Measurements from ENCODE around the gene POLR2J.

Gene POLR2J

DNA sequence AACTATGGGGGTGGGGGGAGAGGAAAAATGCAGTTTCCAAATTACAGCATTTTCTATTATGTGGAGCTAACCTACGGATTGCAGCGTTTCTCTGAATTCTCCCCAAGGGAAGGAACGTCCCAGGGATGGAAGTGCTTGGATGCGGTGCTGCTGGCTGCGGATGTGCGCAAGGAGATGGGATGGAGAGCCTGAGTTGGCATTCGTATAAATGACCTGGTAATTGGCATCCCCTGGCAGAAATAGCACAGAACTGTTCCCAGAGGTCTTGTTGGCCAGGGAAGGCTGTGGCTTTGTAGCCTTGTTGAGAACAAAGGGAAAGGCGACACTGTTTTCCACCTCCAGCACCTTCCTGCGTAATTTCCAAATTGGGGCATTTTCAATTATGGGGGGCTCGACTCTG, 42.6 kb downstream of the POLR2J start:
- DNase-seq (ENCODE audit: low read depth): no peak

DNA sequence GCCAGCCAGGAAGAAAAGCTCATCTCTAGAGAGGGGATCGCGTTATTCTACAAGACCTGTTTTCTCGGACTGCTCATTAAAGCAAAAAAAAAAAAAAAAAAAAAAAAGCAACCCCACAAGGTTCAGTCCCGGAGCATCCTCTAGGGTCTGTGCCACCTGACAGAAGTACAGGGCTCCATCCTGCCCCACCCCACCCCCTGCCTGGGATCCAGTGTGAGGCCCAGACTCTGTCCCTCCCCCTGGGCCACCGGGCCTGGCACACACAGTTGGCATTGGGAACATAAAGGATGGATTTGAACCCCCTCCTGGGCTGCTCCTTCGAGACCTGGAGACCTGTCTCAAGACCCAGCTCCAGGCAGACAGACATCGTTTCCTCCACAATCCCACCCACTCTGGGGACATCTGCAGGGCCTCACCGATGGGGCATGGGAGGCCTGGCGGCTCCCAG, 44.7 kb downstream of the POLR2J start:
- DNase-seq (ENCODE audit: low read depth): peak; percentile 8

DNA sequence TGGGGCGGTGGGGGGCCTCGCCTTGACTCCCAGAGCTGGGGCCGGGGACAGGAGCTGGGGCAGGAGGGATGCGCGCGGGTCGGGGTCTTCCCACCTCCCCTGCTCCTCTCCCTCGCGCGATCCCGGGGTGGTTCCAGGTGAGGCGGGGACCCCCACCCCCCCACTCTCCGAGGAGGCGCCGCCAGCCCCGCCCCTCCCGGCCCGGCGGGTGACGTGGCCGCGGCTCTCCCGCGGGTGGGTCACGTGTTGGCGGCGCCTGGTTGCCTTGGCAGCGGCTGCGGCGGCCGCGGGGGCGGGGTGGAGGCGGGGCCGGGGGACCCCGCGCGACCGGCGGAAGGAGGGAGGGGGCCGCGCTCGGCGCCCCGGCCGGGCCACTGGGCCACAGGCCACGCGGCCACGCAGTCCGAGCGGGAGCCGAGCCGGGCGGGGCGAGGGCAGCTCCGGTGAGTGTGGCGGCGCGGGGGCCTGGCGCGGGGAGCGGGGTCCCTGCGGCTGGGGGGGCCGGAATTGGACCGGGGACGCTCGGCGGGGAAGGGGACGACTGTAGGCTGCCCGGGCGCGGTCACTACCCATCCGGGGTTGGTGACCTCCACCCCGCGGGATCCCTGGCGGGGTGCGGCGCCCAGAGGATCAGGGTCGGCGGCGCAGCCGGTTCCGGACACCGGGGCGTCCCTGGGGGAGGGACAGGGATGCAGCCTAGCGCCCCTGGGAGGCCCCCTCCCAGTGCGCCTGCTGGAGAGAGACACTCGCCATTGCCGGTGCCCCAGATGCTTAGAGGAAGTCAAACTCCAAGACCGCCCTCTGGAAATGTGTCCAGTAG, 45.3 kb downstream of the POLR2J start, which contains the start of gene ORAI2:
ORAI2 (plus strand) TSS at position 357 of the 820 bp plus-strand sequence. CDS start 5,382 bp downstream, outside the sequence.
- DNase-seq (ENCODE audit: low read depth): no peak

DNA sequence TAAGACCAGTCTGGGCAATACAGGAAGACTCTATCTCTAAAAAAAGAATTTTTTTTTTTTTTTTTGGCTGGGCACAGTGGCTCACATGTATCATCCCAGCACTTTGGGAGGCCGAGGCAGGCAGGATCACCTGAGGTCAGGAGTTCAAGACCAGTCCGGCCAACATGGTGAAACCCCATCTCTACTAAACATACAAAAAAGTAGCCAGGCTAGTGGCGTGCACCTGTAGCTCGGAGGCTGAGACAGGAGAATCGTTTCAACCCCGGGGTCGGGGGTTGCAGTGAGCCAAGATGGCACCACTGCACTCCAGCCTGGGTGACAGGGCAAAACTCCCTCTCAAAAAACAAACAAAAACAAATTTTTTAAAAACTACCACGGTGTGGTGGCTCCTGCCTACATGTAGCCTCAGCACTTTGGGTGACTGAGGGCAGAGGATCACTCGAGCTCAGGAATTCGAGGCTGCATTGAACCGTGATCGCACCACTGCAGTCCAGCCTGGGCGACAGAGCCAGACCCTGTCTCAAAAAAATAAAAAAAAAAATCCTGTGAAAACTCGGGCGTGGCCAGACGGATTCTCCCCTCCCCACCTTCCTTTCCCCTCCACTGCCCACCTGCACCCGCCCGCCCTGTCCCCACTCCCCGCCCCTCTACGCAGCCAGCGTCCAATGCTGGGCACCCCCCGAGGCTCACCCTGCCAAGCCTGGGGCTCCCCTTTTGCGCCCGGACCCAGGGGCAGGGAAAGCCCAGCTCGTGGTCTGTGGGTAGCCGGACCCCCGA, 46.1 kb downstream of the POLR2J start:
- no peak for DNase-seq (ENCODE audit: low read depth)

DNA sequence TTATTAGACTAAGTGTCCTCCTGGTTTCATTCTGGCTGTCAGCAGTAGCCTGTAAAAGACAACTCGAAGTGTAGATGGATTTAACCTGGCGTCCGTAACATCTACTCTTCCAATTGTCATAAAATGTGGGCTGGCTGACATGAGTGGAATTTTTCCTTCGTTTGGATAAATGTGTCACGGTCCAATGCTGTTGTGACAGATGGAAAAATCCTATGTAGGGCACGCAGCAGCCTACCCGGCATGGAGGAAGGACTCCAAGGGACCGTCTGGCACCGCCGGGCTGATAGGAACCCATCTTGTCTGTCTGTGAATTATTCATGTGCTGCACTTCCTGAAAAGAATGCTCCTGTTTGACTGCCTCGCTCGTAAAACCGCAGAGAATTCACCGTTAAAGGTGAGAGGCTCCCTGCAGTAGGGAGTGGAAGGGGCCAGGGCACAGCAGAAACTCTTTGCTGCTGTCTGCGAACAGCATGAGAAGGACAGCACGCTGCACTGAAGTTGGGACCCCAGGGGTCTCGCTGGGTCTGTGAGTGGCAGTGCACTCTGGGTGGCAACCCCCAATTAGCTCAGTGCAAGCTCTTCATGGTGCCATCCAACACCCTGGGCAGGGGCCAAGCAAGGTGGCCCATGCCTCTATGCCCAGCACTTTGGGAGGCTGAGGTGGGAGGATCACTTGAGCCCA, 47.0 kb downstream of the POLR2J start:
- DNase-seq (ENCODE audit: low read depth): no peak

DNA sequence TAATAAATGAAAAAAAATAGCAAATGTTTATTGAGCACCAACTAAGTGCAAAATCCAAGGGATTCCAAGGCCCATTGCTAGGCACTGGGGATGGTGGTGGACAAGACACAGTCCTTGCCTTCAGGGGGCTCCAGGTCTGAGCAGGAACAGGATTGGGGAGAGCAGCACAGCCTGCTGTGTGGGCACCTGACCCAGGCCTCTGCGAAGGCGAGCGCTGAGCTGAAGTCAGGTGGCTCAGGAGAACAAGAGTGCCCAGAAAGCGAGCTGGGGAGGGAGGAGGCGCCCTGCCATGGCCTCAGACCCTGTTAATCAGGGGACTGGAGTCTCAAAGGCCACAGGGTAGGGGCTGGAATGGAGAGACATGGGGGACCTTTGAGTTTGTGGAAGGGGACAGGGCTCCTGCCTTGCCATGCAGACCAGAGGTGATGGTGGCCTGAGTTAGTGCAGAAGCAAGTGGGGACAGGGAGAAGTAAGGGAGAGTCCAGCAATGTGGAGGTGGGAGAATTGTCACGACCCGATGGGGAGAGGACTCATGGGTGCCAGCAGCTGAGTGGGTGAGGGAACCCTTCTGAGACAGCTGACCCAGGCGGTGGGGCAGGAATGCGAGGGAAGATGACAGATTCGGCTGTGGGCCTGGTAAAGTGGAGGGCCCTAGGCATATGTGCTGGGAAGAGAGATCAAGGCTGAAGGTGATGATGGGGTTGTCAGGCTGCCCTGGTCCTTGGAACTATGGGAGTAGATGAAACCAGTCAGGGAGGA, 49.4 kb downstream of the POLR2J start:
- no peak for DNase-seq (ENCODE audit: low read depth)

DNA sequence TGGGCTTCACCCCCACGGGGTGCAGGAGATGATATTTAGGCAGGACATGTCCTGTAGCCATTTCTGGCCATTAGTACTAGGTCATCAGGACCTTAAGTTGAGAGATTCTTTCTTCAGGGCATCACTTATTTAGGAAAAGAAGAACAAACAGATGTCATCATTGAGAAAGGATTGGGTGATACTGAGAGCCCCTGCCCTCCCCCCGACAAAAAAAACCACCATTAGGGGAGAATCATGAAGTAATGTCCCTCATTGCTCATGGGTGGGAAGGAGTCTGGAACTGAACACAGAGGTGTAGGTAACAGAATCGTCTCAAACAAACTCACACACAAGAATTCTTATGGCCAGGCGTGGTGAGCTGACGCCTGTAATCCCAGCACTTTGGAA, 51.7 kb downstream of the POLR2J start:
- no peak for DNase-seq (ENCODE audit: low read depth)

DNA sequence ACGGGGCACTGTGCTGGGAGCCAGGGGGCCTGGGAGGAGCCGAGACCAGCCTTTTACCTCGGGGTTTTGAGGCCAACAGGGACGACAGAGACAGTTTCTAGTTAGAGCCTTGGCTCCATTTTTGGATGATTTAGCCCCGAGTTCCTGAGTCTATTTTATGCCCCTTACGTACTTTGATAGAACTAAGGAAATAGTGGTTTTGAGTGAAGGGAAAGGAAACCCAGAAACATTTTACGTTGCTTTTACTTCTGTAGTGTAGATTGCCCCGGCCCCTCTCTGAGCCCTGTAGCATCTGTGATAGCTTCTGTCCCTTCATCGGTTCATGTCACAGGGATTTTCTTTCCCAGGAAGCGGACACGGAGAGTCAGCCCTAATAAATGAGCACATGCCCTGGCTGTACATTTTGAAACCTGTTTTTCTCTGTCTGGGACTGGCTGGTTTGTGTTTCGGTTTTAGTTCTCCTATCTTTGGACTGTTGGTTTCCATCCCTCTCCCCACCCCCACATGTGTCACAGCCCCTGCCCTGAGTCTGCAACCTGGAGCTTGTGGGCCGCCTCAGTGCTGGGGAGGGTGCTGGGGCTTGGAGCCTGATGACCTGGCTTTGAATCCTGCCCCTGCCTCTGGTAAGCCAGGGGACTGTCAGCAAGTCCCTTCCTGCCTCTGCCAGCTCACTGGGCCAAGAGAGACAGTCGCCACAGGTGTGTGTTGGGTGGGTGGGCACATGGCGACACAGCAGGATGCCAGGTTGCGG, 52.3 kb downstream of the POLR2J start:
- DNase-seq (ENCODE audit: low read depth): no peak

DNA sequence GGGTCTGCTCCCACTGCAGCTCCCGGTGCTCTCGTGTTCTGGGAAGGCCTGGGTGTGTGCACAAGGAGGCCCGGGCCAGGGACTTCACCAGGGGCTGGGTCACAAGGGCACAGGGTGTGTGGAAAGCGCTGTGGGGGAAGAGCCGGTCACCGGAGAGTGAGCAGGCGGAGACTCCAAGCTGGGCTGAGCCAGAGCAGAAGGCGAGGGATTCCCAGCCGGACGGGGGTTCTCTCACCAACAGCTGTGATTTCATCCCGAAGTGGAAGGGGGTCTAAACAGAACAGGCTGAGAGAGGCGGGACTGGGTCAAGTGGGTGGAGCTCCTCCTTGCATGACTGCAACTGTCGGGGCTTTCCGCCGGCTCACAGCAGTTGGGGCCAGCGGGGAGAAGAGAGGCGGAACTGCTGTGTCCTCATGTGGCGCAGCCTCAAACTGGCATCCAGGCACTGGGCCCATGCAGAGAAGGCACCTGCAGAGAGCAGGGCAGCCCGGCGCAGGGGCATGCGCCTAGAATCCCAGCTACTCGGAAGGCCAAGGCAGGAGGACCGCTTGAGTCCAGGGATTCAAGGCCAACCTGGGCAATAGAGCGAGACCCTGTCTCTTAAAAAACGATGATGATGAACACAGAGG, 53.0 kb downstream of the POLR2J start:
- no peak for DNase-seq (ENCODE audit: low read depth)

DNA sequence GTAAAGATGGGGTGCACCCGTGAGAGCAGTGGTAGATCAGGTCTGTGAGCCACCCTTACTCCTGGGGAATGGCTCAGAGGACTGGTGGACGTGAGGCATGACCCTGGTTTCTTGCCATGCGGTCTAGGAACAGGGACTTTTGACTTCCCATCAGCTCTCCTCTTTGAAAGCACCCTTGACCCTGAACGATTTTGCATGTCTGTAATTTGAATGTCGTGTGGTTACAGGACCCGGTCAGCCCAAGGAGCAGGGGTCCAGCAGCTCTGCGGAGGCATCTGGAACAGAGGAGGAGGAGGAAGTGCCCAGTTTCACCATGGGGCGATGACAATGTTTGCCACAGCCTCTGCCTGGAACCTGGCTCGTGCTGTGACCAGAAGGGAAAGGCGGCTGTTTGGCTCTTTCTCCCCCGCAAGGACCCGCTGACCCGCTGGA, 53.9 kb downstream of the POLR2J start:
- DNase-seq (ENCODE audit: low read depth): no peak

DNA sequence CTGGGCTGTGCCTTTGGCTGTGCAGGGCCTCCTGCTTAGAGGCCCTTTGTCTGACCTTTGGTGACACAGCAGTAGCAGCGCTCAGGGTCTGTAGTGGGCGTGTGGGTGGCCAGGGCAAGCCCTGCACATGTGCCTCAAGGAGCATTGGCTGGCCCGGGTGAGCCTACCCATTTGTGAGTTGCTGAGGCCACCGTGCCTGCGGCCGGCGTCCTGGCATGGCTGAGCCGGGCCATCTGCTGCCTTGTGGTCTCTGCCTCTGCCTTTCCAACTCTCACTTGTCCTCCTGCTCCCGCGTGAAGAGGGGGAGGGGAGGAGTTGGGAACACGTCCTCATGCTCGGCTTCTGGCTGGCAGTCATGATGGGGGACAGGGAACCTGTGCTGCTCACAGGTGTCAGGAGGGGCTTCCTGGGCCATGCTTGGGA, 54.6 kb downstream of the POLR2J start:
- DNase-seq (ENCODE audit: low read depth): no peak
